T-helper 17 cell (primary cell): Measurements from ENCODE around the gene LAMA5. TPM values are rescaled to one million over a fixed set of nuclear protein-coding genes. Genes with fewer than 3 reads are reported as not detected.

Experiments
- ATAC-seq: fragments of 150-1000 bp; cut with Tn5 transposase; 2 replicates; pipeline ENCODE4 v1.10.0; 2021; ENCODE audit warnings: mild to moderate bottlenecking, moderate library complexity
- DNase-seq, 3 donors: peaks; one replicate each; pipeline versions ENCODE4 v3.0.0 to v3.0.0-alpha.2; 2020 to 2021
- H3K9me3 ChIP-seq: one replicate; pipeline ENCODE4 v1.7.0; 2013; ENCODE audit warnings: low read length, mild to moderate bottlenecking; ENCODE audit not compliant: control insufficient read depth, poor library complexity, severe bottlenecking
- H3K27ac Mint-ChIP-seq: one replicate; pipeline ENCODE4 v1.8.0; 2022; ENCODE audit warnings: mild to moderate bottlenecking, moderate library complexity, mixed read lengths
- H3K27me3 Mint-ChIP-seq: one replicate; pipeline ENCODE4 v1.8.0; 2022; ENCODE audit warnings: mixed read lengths
- H3K36me3 Mint-ChIP-seq: one replicate; pipeline ENCODE4 v1.8.0; 2022; ENCODE audit warnings: low read depth, mixed read lengths
- H3K4me1 Mint-ChIP-seq: one replicate; pipeline ENCODE4 v1.8.0; 2022; ENCODE audit warnings: mild to moderate bottlenecking, mixed read lengths
- H3K4me3 Mint-ChIP-seq: one replicate; pipeline ENCODE4 v1.8.0; 2022; ENCODE audit warnings: mild to moderate bottlenecking, moderate library complexity, mixed read lengths
- total RNA-seq, 4 donors: library from RNA in 2 of 4; stranded (reverse) in 2 of 4; gene quantifications; one replicate each; pipeline ENCODE4 v1.2.3 and lab custom pipeline; 2022 to 2026

Gene LAMA5
- total RNA-seq, 2 donors from 2014 or later = 0.50 to 0.72 TPM

DNA sequence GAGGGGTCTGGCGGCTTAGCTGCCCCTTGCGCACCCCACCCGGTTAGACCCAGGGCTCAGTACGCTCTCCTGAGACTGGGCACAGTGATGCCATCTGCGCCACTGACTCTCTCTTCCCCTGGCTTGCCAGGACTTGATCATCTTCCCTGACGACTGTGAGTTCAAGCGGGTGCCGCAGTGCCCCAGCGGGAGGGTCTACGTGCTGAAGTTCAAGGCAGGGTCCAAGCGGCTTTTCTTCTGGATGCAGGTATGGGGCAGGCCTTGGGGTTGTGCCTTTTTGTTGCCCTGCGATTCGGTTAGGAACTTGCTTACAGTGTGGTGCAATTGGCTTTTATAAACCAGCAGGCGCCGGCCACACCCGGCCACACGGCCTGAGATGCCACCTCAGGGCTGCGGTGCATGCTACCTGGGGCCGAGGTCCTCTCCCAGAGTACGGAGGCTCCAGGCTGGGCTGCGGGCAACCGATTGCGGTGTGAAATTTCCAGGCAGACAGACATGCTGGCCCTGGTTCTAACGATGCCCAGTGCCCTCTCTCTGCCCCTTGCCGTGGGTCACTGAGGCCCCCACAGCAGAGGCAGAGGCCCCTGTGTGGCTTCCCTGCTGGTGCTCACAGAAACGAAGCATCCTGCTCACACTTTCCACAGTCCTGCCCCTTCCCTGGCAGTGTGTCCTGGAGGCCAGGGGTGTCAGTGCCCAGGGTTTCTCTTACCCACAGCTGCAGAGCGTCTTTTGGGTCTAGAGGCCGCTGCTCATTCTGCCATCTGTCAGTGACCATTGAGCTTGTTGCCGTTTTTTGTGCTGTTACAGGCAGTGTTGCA, 62.6 kb downstream of the LAMA5 start:
- Mint-ChIP-seq H3K27me3 (no peaks in the 10 kb centered on the region), H3K27ac (peak overlapping the region; percentile 97), H3K36me3 (no peaks in the 10 kb centered on the region), H3K4me3 (peak overlapping the region; percentile 98), H3K4me1 (peaks cover 19% of the 10 kb centered on the region)
- ATAC-seq (no peak), DNase-seq (no peak)
- no peaks in the 10 kb centered on the region for H3K9me3 ChIP-seq

DNA sequence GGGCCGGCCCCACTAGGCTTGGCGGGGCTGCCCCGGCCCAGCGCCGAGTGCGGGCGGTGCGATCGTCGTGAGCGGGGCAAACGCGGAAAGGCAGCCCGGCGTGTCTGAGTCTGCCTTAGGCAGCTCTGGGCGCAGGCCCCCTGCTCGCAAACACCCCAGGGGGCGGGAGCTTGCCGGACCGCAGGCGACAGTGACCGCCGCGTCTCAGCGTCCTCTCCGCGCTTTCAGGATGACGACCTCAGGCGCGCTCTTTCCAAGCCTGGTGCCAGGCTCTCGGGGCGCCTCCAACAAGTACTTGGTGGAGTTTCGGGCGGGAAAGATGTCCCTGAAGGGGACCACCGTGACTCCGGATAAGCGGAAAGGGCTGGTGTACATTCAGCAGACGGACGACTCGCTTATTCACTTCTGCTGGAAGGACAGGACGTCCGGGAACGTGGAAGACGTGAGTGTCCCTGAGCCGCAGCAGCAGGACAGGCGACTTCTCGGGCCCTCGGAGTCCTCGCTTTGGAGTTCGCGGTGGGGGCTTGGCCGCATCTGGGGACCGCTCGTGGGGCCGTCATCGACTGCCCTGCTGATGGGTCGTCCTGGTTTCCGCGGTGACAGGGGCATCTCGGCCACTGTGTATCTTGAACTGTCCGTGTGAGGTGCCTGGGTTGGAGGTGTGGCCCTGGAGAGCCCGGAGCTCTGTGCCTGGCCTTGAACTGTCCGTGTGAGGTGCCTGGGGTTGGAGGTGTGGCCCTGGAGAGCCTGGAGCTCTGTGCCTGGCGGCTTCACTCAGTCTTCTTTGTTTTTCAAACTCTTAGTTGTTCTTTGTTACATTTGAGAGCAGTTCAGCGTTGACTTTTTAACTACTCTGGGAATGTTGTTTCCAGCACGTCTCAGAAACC, 63.5 kb downstream of the LAMA5 start:
- peak overlapping the region; percentile 97 for H3K27ac Mint-ChIP-seq
- no peak for DNase-seq
- H3K4me3 Mint-ChIP-seq = peak overlapping the region; percentile 98
- H3K27me3 Mint-ChIP-seq = no peaks in the 10 kb centered on the region
- ATAC-seq = no peak
- H3K4me1 Mint-ChIP-seq = peaks cover 19% of the 10 kb centered on the region
- H3K9me3 ChIP-seq = no peaks in the 10 kb centered on the region
- H3K36me3 Mint-ChIP-seq = no peaks in the 10 kb centered on the region

DNA sequence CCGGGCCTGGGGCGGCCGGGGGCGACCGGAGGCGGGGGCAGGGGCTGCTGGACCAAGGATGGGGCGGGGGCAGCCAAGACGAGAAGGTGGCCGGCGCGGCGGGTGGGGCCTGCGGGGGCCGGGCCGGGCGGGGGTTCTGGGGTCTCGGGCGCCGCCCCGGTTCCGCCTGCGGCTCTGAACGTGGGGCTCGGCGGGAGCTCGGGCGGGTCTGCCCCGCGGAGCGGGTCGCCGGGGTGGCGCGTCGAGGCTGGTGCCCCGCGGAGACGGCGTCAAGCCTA, 64.1 kb downstream of the LAMA5 start:
- H3K4me1 Mint-ChIP-seq = peaks cover 19% of the 10 kb centered on the region
- no peaks in the 10 kb centered on the region for H3K36me3 Mint-ChIP-seq

GRCh38 chr20:62302341-62303061, 64.6 kb downstream of the LAMA5 start, which contains the start of gene ADRM1:
Gene ADRM1, plus strand, starts transcription at chr20:62302997. Its CDS starts 572 bp downstream, at chr20:62303569.
- ATAC-seq (peak; percentile 91), DNase-seq (peak; percentile 95 to 96 (median 95))
- Mint-ChIP-seq H3K27me3 (no peaks in the 10 kb centered on the region), H3K36me3 (no peaks in the 10 kb centered on the region), H3K27ac (peak within 1 kb of the TSS; percentile 97), H3K4me3 (peak within 1 kb of the TSS; percentile 98), H3K4me1 (peaks cover 19% of the 10 kb centered on the region)
- no peaks in the 10 kb centered on the region for H3K9me3 ChIP-seq

More for the DNA sequence above, 64.1 kb downstream of the LAMA5 start:
- Mint-ChIP-seq H3K4me3 (peak overlapping the region; percentile 98), H3K27me3 (no peaks in the 10 kb centered on the region), H3K27ac (peak overlapping the region; percentile 97)
- DNase-seq (no peak), ATAC-seq (no peak)
- no peaks in the 10 kb centered on the region for H3K9me3 ChIP-seq

DNA sequence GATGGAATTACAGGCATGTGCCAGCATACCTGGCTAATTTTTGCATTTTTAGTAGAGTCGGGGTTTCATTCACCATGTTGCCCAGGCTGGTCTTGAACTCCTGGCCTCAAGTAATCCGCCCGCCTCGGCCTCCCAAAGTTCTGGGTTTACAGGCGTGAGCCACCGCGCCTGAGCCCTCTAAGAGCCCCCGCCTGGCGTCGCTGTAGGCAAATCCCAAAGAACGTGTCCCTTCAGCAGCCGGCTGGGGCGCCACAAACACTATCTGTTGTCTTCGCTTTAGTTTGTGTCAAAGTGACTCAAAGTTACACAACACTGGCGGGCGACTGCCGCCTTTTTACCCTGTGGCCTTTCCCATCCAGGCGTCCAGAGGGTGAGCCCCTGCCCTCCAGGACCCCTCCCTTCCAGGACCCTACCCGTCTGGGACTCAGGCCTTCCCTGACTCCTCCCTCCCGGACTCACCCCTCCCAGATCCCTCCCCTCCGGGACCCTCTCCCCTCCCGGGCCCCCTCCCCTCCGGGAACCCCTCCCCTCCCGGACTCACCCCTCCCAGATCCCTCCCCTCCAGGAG, 65.3 kb downstream of the LAMA5 start:
- H3K9me3 ChIP-seq = no peaks in the 10 kb centered on the region
- H3K4me1 Mint-ChIP-seq = peaks cover 19% of the 10 kb centered on the region
- H3K27me3 Mint-ChIP-seq = no peaks in the 10 kb centered on the region
- H3K27ac Mint-ChIP-seq = peak overlapping the region; percentile 97
- DNase-seq = peak; percentile 70 to 79 (median 76)
- H3K36me3 Mint-ChIP-seq = no peaks in the 10 kb centered on the region
- peak; percentile 62 for ATAC-seq
- H3K4me3 Mint-ChIP-seq = peak overlapping the region; percentile 98

- Mint-ChIP-seq H3K27ac (peak overlapping the region; percentile 97), H3K27me3 (no peaks in the 10 kb centered on the region), H3K4me3 (no peak overlapping the region), H3K36me3 (no peaks in the 10 kb centered on the region), H3K4me1 (peaks cover 19% of the 10 kb centered on the region)
- no peak for ATAC-seq
- DNase-seq = no peak
- H3K9me3 ChIP-seq = no peaks in the 10 kb centered on the region
Observed at GRCh38 chr20:62301111-62301668, 65.9 kb downstream of the LAMA5 start.

GRCh38 chr20:62300319-62300718, 66.8 kb downstream of the LAMA5 start:
- no peaks in the 10 kb centered on the region for H3K9me3 ChIP-seq
- DNase-seq = no peak
- no peaks in the 10 kb centered on the region for H3K36me3 Mint-ChIP-seq
- no peak overlapping the region for H3K4me3 Mint-ChIP-seq
- peaks cover 16% of the 10 kb centered on the region for H3K4me1 Mint-ChIP-seq
- no peak for ATAC-seq
- no peaks in the 10 kb centered on the region for H3K27me3 Mint-ChIP-seq
- H3K27ac Mint-ChIP-seq = no peak overlapping the region

- no peaks in the 10 kb centered on the region for H3K27me3 Mint-ChIP-seq
- H3K9me3 ChIP-seq = no peaks in the 10 kb centered on the region
- H3K36me3 Mint-ChIP-seq = no peaks in the 10 kb centered on the region
- no peak overlapping the region for H3K4me3 Mint-ChIP-seq
- H3K4me1 Mint-ChIP-seq = peaks cover 16% of the 10 kb centered on the region
- H3K27ac Mint-ChIP-seq = no peak overlapping the region
- DNase-seq (no peak), ATAC-seq (no peak)
Observed at GRCh38 chr20:62299666-62300236, 67.4 kb downstream of the LAMA5 start.

GRCh38 chr20:62298577-62299249, 68.4 kb downstream of the LAMA5 start:
- no peaks in the 10 kb centered on the region for H3K9me3 ChIP-seq
- H3K4me3 Mint-ChIP-seq = no peak overlapping the region
- no peak for DNase-seq
- no peak for ATAC-seq
- H3K27me3 Mint-ChIP-seq = no peaks in the 10 kb centered on the region
- no peaks in the 10 kb centered on the region for H3K36me3 Mint-ChIP-seq
- H3K27ac Mint-ChIP-seq = peak overlapping the region; percentile 57
- H3K4me1 Mint-ChIP-seq = peaks cover 9% of the 10 kb centered on the region

GRCh38 chr20:62297449-62298227, 69.5 kb downstream of the LAMA5 start:
- Mint-ChIP-seq H3K4me1 (peaks cover 9% of the 10 kb centered on the region), H3K27ac (no peak overlapping the region), H3K27me3 (no peaks in the 10 kb centered on the region), H3K36me3 (no peaks in the 10 kb centered on the region), H3K4me3 (no peak overlapping the region)
- no peaks in the 10 kb centered on the region for H3K9me3 ChIP-seq
- DNase-seq (no peak), ATAC-seq (no peak)

- no peak overlapping the region for H3K27ac Mint-ChIP-seq
- H3K27me3 Mint-ChIP-seq = no peaks in the 10 kb centered on the region
- H3K9me3 ChIP-seq = no peaks in the 10 kb centered on the region
- no peak for ATAC-seq
- no peak overlapping the region for H3K4me3 Mint-ChIP-seq
- H3K4me1 Mint-ChIP-seq = peaks cover 11% of the 10 kb centered on the region
- no peaks in the 10 kb centered on the region for H3K36me3 Mint-ChIP-seq
- DNase-seq = no peak
Observed at GRCh38 chr20:62296724-62297448, 70.2 kb downstream of the LAMA5 start.
